Gastroesophageal sphincter (tissue), 4 donors: ENCODE results near the gene SLC26A6. TPM values are rescaled to one million over a fixed set of nuclear protein-coding genes. Genes with fewer than 3 reads are reported as not detected.

Source experiments
- ATAC-seq: fragments of 150-250 bp; one replicate; pipeline ENCODE4 v1.9.1; 2016; ENCODE audit warnings: mild to moderate bottlenecking, moderate library complexity
- H3K27ac ChIP-seq, 4 donors: fragments of 200-600 bp; sonication (generic) in 3 of 4; 1 replicate in 3 of 4; 2 replicates in 1 of 4; pipeline ENCODE4 v1.5.1; 2016 to 2019
- H3K27me3 ChIP-seq: fragments of 200-600 bp; sonication (generic); one replicate; pipeline ENCODE4 v1.5.1; 2019
- H3K36me3 ChIP-seq, 2 donors: fragments of 200-600 bp; sonication (generic); one replicate each; pipeline ENCODE4 v1.5.1; 2019; ENCODE audit warnings: control low read depth in 1 of 2
- H3K4me1 ChIP-seq, 3 donors: fragments of 200-600 bp; sonication (generic); 1 replicate in 2 of 3; 2 replicates in 1 of 3; pipeline ENCODE4 v1.5.1; 2016 to 2019; ENCODE audit warnings: control low read depth in 2 of 3
- H3K4me3 ChIP-seq, 2 donors: fragments of 200-600 bp; sonication (generic); one replicate each; pipeline ENCODE4 v1.5.1; 2019; ENCODE audit warnings: mild to moderate bottlenecking in 1 of 2, moderate library complexity in 1 of 2
- H3K9me3 ChIP-seq, 3 donors: fragments of 200-600 bp; sonication (generic); one replicate each; pipeline ENCODE4 v1.5.1; 2017 to 2019; ENCODE audit warnings: control low read depth in 2 of 3
- EP300 ChIP-seq: sonication (generic); formaldehyde crosslinking; IDR thresholded peaks from one replicate; pipeline ENCODE4 v1.6.1; 2017; ENCODE audit warnings: antibody characterized with exemption, mild to moderate bottlenecking
- POLR2A ChIP-seq, 2 donors: fragments of 450-650 bp; IDR thresholded peaks; one replicate each; pipeline ENCODE4 v1.6.1; 2017; ENCODE audit warnings: antibody characterized with exemption in 2 of 2, mild to moderate bottlenecking in 2 of 2, moderate library complexity in 1 of 2
- POLR2AphosphoS5 ChIP-seq: sonication (generic); formaldehyde crosslinking; IDR thresholded peaks from one replicate; pipeline ENCODE4 v1.6.1; 2017; ENCODE audit warnings: antibody characterized with exemption
- WGBS, 2 donors: methylation state at CpG; one replicate each; pipeline ENCODE4 v1.1.5; 2018; ENCODE audit warnings: low coverage in 1 of 2; 5-methylcytosine and 5-hydroxymethylcytosine counted together
- total RNA-seq, 4 donors: library from RNA; depleted of rRNA; stranded (reverse); fragments of >200 nt; gene quantifications; one replicate each; pipeline ENCODE4 v1.1.0, GENCODE V29; 2016
- TF ChIP-seq, protein P1 (sequence below), 4 experiments: fragments of 200-600 bp in 2 of 4; fragments of 450-650 bp in 2 of 4; sonication (generic) in 1 of 4; IDR thresholded peaks; one replicate each; pipeline ENCODE4 v1.5.1; 2017 to 2019; ENCODE audit warnings: antibody characterized with exemption in 4 of 4, mild to moderate bottlenecking in 2 of 4, moderate library complexity in 2 of 4

Gene SLC26A6
- total RNA-seq, 4 donors from 2014 or later = 7.4 to 21.8 (median 10.7) TPM

DNA sequence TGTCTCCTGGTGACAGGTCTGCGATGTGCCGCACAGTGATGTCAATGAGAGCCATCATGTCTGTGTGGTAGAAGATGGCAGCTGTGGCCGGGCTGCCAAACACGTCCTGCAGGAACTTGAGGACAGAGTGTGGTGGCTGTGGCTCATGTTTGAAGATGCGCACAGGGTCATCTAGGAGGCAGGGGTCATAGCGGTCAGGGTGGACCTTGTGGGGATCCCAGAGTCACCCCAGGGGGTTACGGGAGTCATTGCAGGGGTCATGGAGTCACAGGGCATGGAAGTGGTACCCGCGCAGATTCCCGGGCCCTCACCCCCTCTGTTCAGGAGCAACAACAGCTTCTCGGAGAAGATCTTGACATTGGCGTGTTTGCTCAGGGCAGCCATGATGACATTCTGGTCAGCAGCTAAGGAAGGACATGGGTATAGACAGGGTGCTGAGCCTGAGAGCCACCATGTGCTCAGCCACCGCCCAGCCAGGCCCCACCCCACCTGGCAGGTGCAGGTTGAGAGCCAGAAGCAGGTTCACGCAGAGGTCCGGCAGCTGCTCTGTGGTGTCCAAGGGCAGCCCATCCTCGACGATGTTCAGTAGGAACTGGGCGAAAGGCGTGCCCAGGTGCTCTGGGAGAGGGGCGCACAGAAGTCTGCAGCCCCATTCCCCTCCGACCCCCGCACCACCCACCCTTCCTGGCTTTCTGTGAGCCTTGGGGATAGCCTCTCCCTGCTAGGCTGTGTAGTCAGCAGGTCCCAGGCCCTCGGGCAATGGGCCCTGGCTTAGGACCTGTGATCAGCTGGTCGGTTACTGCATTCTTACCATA lies 43.5 kb upstream of the SLC26A6 start:
- no peak overlapping the region for H3K4me3 ChIP-seq
- H3K4me1 ChIP-seq = peaks cover 0 to 10% (median 4%) of the 10 kb centered on the region in 3 donors
- H3K9me3 ChIP-seq = no peaks in the 10 kb centered on the region
- 94% methylated on average over 5 to 7 of the region's 24 CpGs for WGBS, 2 donors
- H3K36me3 ChIP-seq = peaks cover 0 to 85% of the 10 kb centered on the region in 2 donors
- ATAC-seq = no peak
- TF ChIP-seq POLR2AphosphoS5 (no peak), POLR2A (IDR thresholded peaks at IDR 0.05) (no peak), EP300 (no peak)
- TF ChIP-seq, protein P1, sequence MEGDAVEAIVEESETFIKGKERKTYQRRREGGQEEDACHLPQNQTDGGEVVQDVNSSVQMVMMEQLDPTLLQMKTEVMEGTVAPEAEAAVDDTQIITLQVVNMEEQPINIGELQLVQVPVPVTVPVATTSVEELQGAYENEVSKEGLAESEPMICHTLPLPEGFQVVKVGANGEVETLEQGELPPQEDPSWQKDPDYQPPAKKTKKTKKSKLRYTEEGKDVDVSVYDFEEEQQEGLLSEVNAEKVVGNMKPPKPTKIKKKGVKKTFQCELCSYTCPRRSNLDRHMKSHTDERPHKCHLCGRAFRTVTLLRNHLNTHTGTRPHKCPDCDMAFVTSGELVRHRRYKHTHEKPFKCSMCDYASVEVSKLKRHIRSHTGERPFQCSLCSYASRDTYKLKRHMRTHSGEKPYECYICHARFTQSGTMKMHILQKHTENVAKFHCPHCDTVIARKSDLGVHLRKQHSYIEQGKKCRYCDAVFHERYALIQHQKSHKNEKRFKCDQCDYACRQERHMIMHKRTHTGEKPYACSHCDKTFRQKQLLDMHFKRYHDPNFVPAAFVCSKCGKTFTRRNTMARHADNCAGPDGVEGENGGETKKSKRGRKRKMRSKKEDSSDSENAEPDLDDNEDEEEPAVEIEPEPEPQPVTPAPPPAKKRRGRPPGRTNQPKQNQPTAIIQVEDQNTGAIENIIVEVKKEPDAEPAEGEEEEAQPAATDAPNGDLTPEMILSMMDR (IDR thresholded peaks at IDR 0.05) = no peak
- no peak overlapping the region for H3K27ac ChIP-seq
- H3K27me3 ChIP-seq = no peaks in the 10 kb centered on the region

DNA sequence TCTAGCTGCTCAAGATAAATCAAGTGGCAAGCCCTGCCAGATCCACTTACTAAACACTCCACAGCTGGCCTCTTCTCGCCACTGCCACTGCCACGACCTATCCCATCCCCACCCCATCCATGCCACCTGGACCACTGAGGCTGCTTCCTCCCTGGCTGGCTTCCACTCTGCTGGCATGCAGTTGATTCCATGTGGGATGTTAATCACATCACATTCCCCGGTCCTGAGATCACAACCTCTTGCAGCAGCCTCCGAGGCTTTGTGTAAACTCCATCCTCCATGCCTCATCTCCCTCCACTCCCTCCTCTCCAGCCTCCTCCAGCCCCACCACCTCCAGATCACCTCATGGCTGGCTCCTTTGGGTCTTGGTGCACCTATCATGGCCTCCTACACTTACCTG lies 42.8 kb upstream of the SLC26A6 start:
- TF ChIP-seq POLR2AphosphoS5 (no peak), EP300 (no peak), POLR2A (IDR thresholded peaks at IDR 0.05) (no peak)
- TF ChIP-seq, protein P1 (IDR thresholded peaks at IDR 0.05) = no peak
- Histone ChIP-seq H3K9me3 (no peaks in the 10 kb centered on the region), H3K27ac (no peak overlapping the region), H3K4me1 (peaks cover 0 to 2% (median 0%) of the 10 kb centered on the region in 3 donors), H3K27me3 (no peaks in the 10 kb centered on the region), H3K4me3 (no peak overlapping the region), H3K36me3 (peaks cover 0 to 87% of the 10 kb centered on the region in 2 donors)
- ATAC-seq = no peak
- WGBS, 2 donors = 58 to 70% methylated on average over 4 of the region's 4 CpGs

DNA sequence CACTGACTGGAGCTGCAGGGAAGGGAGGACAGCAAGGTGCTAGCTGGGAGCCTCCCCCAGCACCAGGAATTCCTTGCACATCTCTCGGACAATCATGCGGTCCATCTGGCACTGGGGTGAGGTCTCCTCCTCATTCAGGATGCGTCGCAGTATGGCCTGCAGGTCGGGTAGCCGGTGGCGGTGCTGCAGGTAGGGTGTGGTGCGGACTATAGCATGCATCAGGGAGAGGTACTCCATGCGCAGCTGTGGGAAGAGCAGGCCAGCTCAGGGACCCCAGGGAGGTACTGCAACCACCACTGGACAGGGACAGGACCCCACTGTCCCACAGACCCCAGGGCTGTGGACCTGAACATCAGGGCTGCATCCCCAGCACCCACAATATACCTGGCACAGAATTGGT lies 39.2 kb upstream of the SLC26A6 start:
- TF ChIP-seq POLR2AphosphoS5 (no peak), POLR2A (IDR thresholded peaks at IDR 0.05) (no peak), EP300 (no peak)
- TF ChIP-seq, protein P1 (IDR thresholded peaks at IDR 0.05) = no peak
- H3K27me3 ChIP-seq = no peaks in the 10 kb centered on the region
- H3K9me3 ChIP-seq = no peaks in the 10 kb centered on the region
- ATAC-seq = no peak
- H3K27ac ChIP-seq = no peak overlapping the region
- H3K4me3 ChIP-seq = no peak overlapping the region
- H3K36me3 ChIP-seq = peaks cover 0 to 66% of the 10 kb centered on the region in 2 donors
- H3K4me1 ChIP-seq = no peaks in the 10 kb centered on the region
- no CpG with 5 or more reads among the region's 9 CpGs for WGBS, 2 donors

DNA sequence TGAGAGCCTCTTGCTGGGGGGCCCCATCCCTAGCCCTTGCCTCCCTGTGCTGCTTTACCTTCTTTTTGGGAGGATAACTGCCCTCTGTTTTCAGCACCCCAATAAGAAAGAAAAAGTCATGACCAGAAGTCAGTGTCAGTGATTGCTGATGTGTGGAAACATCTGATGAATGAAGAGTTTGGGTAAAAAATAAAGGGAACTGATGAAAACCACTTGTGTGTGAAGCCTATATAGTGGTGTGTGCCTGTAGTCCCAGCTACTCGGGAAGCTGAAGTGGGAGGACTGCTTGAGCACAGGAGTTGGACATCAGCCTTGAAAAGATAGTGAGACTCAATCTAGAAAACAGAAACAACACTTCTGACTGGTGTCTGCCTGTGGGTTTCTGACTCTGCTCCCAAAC lies 37.3 kb upstream of the SLC26A6 start:
- Histone ChIP-seq H3K36me3 (peaks cover 0 to 46% of the 10 kb centered on the region in 2 donors), H3K27ac (no peak overlapping the region), H3K27me3 (no peaks in the 10 kb centered on the region), H3K4me3 (no peak overlapping the region), H3K4me1 (no peaks in the 10 kb centered on the region), H3K9me3 (no peaks in the 10 kb centered on the region)
- WGBS, 2 donors = 75% methylated on average over 1 of the region's 1 CpG; no CpG with 5 or more reads in 1 of the 2 donors
- no peak for TF ChIP-seq POLR2A (IDR thresholded peaks at IDR 0.05)
- TF ChIP-seq EP300 = no peak
- TF ChIP-seq, protein P1 (IDR thresholded peaks at IDR 0.05) = no peak
- TF ChIP-seq POLR2AphosphoS5 = no peak
- no peak for ATAC-seq

DNA sequence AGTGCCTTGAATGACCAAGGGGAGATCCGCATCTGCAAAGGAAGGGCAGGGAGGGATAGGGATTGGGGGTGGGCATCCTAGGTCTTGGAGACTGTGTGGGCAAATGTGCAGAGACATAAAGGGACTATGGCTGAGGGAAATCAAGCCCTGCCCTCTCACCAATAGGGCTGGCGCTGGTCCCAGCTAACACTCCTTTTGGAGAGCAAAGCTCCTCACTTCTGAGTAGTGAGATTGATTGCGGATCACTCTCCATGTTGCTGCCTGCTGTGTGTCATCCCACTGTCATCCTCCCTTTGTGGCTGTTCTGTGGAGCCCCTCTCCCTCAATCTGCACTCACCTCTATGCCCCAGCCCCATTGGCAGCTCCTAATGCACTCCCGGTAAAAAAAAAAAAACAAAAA lies 29.7 kb upstream of the SLC26A6 start:
- Histone ChIP-seq H3K4me3 (no peak overlapping the region), H3K27ac (no peak overlapping the region), H3K36me3 (no peaks in the 10 kb centered on the region), H3K9me3 (no peaks in the 10 kb centered on the region), H3K4me1 (peaks cover 0 to 34% (median 4%) of the 10 kb centered on the region in 3 donors), H3K27me3 (peaks cover 46% of the 10 kb centered on the region)
- TF ChIP-seq, protein P1 (IDR thresholded peaks at IDR 0.05) = no peak
- TF ChIP-seq EP300 = no peak
- TF ChIP-seq POLR2A (IDR thresholded peaks at IDR 0.05) = no peak
- no peak for TF ChIP-seq POLR2AphosphoS5
- WGBS, 2 donors = 71 to 89% methylated on average over 2 to 3 of the region's 4 CpGs
- no peak for ATAC-seq
